Activated CD4-positive, alpha-beta T cell treated with anti-CD3 and anti-CD28 coated beads, Interleukin-2, amount 10 ng/mL, durations not matched to agents 7 days and 5 days (primary cell): ENCODE data around the gene TTC8. TPM values are rescaled to one million over a fixed set of nuclear protein-coding genes. Genes with fewer than 3 reads are reported as not detected.
"Not testable (repeated sequence)": the region's sequence is repeated elsewhere in the genome, so short reads cannot be mapped to it uniquely, and the experiment has no call there.

Experiments used
- CTCF ChIA-PET: fragments of 350-600 bp; sonication (Branson Sonifier 250); formaldehyde crosslinking; loops from one replicate; lab custom pipeline; 2021; ENCODE audit warnings: antibody characterized with exemption; lab: Charles Lee
- POLR2A ChIA-PET: fragments of 350-600 bp; sonication (Branson Sonifier 250); formaldehyde crosslinking; loops from one replicate; lab custom pipeline; 2021; ENCODE audit warnings: antibody characterized with exemption; lab: Charles Lee
- DNase-seq: peaks from one replicate; pipeline ENCODE4 v3.0.0-alpha.2; 2020
- H3K27ac Mint-ChIP-seq: one replicate; pipeline ENCODE4 v1.8.0; 2021; ENCODE audit warnings: mild to moderate bottlenecking, moderate library complexity, mixed read lengths
- H3K27me3 Mint-ChIP-seq: one replicate; pipeline ENCODE4 v1.8.0; 2021; ENCODE audit warnings: mixed read lengths
- H3K36me3 Mint-ChIP-seq: one replicate; pipeline ENCODE4 v1.8.0; 2021; ENCODE audit warnings: low read depth, mixed read lengths
- H3K4me1 Mint-ChIP-seq: one replicate; pipeline ENCODE4 v1.8.0; 2021; ENCODE audit warnings: mixed read lengths
- H3K4me3 Mint-ChIP-seq: one replicate; pipeline ENCODE4 v1.8.0; 2021; ENCODE audit warnings: mild to moderate bottlenecking, moderate library complexity, mixed read lengths
- H3K9me3 Mint-ChIP-seq: one replicate; pipeline ENCODE4 v1.8.0; 2021; ENCODE audit warnings: mixed read lengths
- total RNA-seq, 2 experiments: library from RNA; stranded (reverse); gene quantifications; one replicate each; pipeline ENCODE4 v1.2.3, GENCODE V29; 2021

The TTC8 gene
- total RNA-seq, 2 experiments from 2014 or later = 0.79 to 1.5 TPM

GRCh38 chr14:88799522-88799921 is 24.9 kb upstream of the TTC8 start:
- Mint-ChIP-seq H3K4me3 (no peak overlapping the region), H3K27me3 (peaks cover 33% of the 10 kb centered on the region), H3K9me3 (no peaks in the 10 kb centered on the region), H3K4me1 (no peaks in the 10 kb centered on the region), H3K36me3 (no peaks in the 10 kb centered on the region), H3K27ac (no peak overlapping the region)
- DNase-seq = no peak
- CTCF ChIA-PET = no interaction called here
- POLR2A ChIA-PET = no interaction called here

GRCh38 chr14:88802596-88802995 is 21.9 kb upstream of the TTC8 start:
- Mint-ChIP-seq H3K4me3 (no peak overlapping the region), H3K4me1 (no peaks in the 10 kb centered on the region), H3K27me3 (peaks cover 39% of the 10 kb centered on the region), H3K36me3 (no peaks in the 10 kb centered on the region), H3K27ac (no peak overlapping the region), H3K9me3 (no peaks in the 10 kb centered on the region)
- ChIA-PET POLR2A (no interaction called here), CTCF (no interaction called here)
- no peak for DNase-seq

- Mint-ChIP-seq H3K36me3 (no peaks in the 10 kb centered on the region), H3K4me3 (no peak overlapping the region), H3K4me1 (no peaks in the 10 kb centered on the region), H3K9me3 (no peaks in the 10 kb centered on the region), H3K27ac (no peak overlapping the region), H3K27me3 (peaks cover 28% of the 10 kb centered on the region)
- POLR2A ChIA-PET = no interaction called here
- CTCF ChIA-PET = no interaction called here
- no peak for DNase-seq
These were observed 20.4 kb upstream of the TTC8 start for GRCh38 chr14:88804035-88804434.

GRCh38 chr14:88804477-88804876 is 20.0 kb upstream of the TTC8 start:
- no peaks in the 10 kb centered on the region for H3K9me3 Mint-ChIP-seq
- H3K4me3 Mint-ChIP-seq = no peak overlapping the region
- no peak overlapping the region for H3K27ac Mint-ChIP-seq
- no peaks in the 10 kb centered on the region for H3K36me3 Mint-ChIP-seq
- DNase-seq = no peak
- ChIA-PET CTCF (no interaction called here), POLR2A (no interaction called here)
- H3K4me1 Mint-ChIP-seq = no peaks in the 10 kb centered on the region
- peaks cover 26% of the 10 kb centered on the region for H3K27me3 Mint-ChIP-seq

GRCh38 chr14:88808359-88808758 is 16.1 kb upstream of the TTC8 start:
- ChIA-PET POLR2A (no interaction called here), CTCF (no interaction called here)
- Mint-ChIP-seq H3K4me1 (no peaks in the 10 kb centered on the region), H3K27ac (no peak overlapping the region), H3K4me3 (no peak overlapping the region), H3K9me3 (no peaks in the 10 kb centered on the region), H3K27me3 (peaks cover 21% of the 10 kb centered on the region), H3K36me3 (no peaks in the 10 kb centered on the region)
- DNase-seq = no peak

GRCh38 chr14:88815980-88816379 is 8.5 kb upstream of the TTC8 start:
- CTCF ChIA-PET = interaction anchor here (0.6 kb wide), 1 partner anchor 103 kb away, joined by 4 read pairs; no protein-coding TSS in a partner anchor
- no peak for DNase-seq
- H3K36me3 Mint-ChIP-seq = no peaks in the 10 kb centered on the region
- no peak overlapping the region for H3K27ac Mint-ChIP-seq
- H3K4me3 Mint-ChIP-seq = no peak overlapping the region
- H3K27me3 Mint-ChIP-seq = peaks cover 27% of the 10 kb centered on the region
- no peaks in the 10 kb centered on the region for H3K9me3 Mint-ChIP-seq
- POLR2A ChIA-PET = interaction anchor here (0.6 kb wide), 1 partner anchor 115 kb away, joined by 4 read pairs; no protein-coding TSS in a partner anchor
- H3K4me1 Mint-ChIP-seq = no peaks in the 10 kb centered on the region

- Mint-ChIP-seq H3K4me1 (no peaks in the 10 kb centered on the region), H3K27me3 (peaks cover 26% of the 10 kb centered on the region), H3K9me3 (no peaks in the 10 kb centered on the region), H3K4me3 (no peak overlapping the region), H3K27ac (no peak overlapping the region), H3K36me3 (no peaks in the 10 kb centered on the region)
- POLR2A ChIA-PET = no interaction called here
- no peak for DNase-seq
- CTCF ChIA-PET = interaction anchor here (0.8 kb wide), 1 partner anchor 32 kb away, joined by 3 read pairs; no protein-coding TSS in a partner anchor
These were observed 6.4 kb upstream of the TTC8 start for GRCh38 chr14:88818018-88818417.

- H3K27me3 Mint-ChIP-seq = peaks cover 28% of the 10 kb centered on the region
- H3K36me3 Mint-ChIP-seq, DNase-seq, H3K27ac Mint-ChIP-seq, H3K4me3 Mint-ChIP-seq, POLR2A ChIA-PET, H3K9me3 Mint-ChIP-seq, H3K4me1 Mint-ChIP-seq: not testable (repeated sequence)
- CTCF ChIA-PET = interaction anchor here (0.8 kb wide), 1 partner anchor 10 kb away, joined by 3 read pairs; no protein-coding TSS in a partner anchor
These were observed 4.8 kb upstream of the TTC8 start for GRCh38 chr14:88819674-88820073.

GRCh38 chr14:88821378-88821777 is 3.1 kb upstream of the TTC8 start:
- peaks cover 14% of the 10 kb centered on the region for H3K4me1 Mint-ChIP-seq
- ChIA-PET CTCF (no interaction called here), POLR2A (no interaction called here)
- H3K27me3 Mint-ChIP-seq = peaks cover 26% of the 10 kb centered on the region
- H3K27ac Mint-ChIP-seq = no peak overlapping the region
- H3K9me3 Mint-ChIP-seq = no peaks in the 10 kb centered on the region
- H3K36me3 Mint-ChIP-seq = no peaks in the 10 kb centered on the region
- no peak for DNase-seq
- H3K4me3 Mint-ChIP-seq = no peak overlapping the region

- POLR2A ChIA-PET = no interaction called here
- Mint-ChIP-seq H3K27ac (no peak overlapping the region), H3K4me1 (peaks cover 14% of the 10 kb centered on the region), H3K4me3 (no peak overlapping the region), H3K27me3 (peaks cover 26% of the 10 kb centered on the region), H3K9me3 (no peaks in the 10 kb centered on the region), H3K36me3 (no peaks in the 10 kb centered on the region)
- DNase-seq = no peak
- CTCF ChIA-PET = no interaction called here
These were observed 2.6 kb upstream of the TTC8 start for GRCh38 chr14:88821888-88822287.

- no peaks in the 10 kb centered on the region for H3K9me3 Mint-ChIP-seq
- H3K27ac Mint-ChIP-seq = peak overlapping the region; percentile 98
- peaks cover 17% of the 10 kb centered on the region for H3K27me3 Mint-ChIP-seq
- H3K4me1 Mint-ChIP-seq = peaks cover 14% of the 10 kb centered on the region
- CTCF ChIA-PET = interaction anchor here (1.4 to 1.6 kb wide), 2 partner anchors 14 to 31 kb away, joined by 4 read pairs; no protein-coding TSS in a partner anchor
- no peak for DNase-seq
- POLR2A ChIA-PET = no interaction called here
- peak overlapping the region; percentile 79 for H3K4me3 Mint-ChIP-seq
- no peaks in the 10 kb centered on the region for H3K36me3 Mint-ChIP-seq
These were observed 510 bp upstream of the TTC8 start for GRCh38 chr14:88823968-88824313.

- Mint-ChIP-seq H3K27me3 (peaks cover 11% of the 10 kb centered on the region), H3K27ac (peak overlapping the region; percentile 84), H3K4me3 (peak overlapping the region; percentile 79), H3K36me3 (no peaks in the 10 kb centered on the region), H3K4me1 (peaks cover 15% of the 10 kb centered on the region), H3K9me3 (no peaks in the 10 kb centered on the region)
- DNase-seq = no peak
- POLR2A ChIA-PET = no interaction called here
- CTCF ChIA-PET = interaction anchor here (0.8 to 1.6 kb wide), 5 partner anchors 13 to 33 kb away, joined by 3 to 4 read pairs (median 4); partner anchors contain the start of gene EML5
These were observed 617 bp downstream of the TTC8 start for GRCh38 chr14:88825078-88825458.

- H3K27ac Mint-ChIP-seq = no peak overlapping the region
- ChIA-PET POLR2A (no interaction called here), CTCF (interaction anchor here (0.8 to 1.4 kb wide), 4 partner anchors 15 to 33 kb away, joined by 3 to 4 read pairs (median 4); partner anchors contain the start of gene EML5)
- peaks cover 16% of the 10 kb centered on the region for H3K4me1 Mint-ChIP-seq
- peak overlapping the region; percentile 79 for H3K4me3 Mint-ChIP-seq
- H3K27me3 Mint-ChIP-seq = peaks cover 8% of the 10 kb centered on the region
- DNase-seq = no peak
- no peaks in the 10 kb centered on the region for H3K9me3 Mint-ChIP-seq
- no peaks in the 10 kb centered on the region for H3K36me3 Mint-ChIP-seq
These were observed 1.1 kb downstream of the TTC8 start for GRCh38 chr14:88825503-88825902.

- ChIA-PET CTCF (no interaction called here), POLR2A (no interaction called here)
- Mint-ChIP-seq H3K4me3 (no peak overlapping the region), H3K4me1 (peaks cover 13% of the 10 kb centered on the region), H3K36me3 (no peaks in the 10 kb centered on the region), H3K27me3 (peaks cover 7% of the 10 kb centered on the region), H3K27ac (no peak overlapping the region), H3K9me3 (no peaks in the 10 kb centered on the region)
- no peak for DNase-seq
These were observed 4.7 kb downstream of the TTC8 start for GRCh38 chr14:88829188-88829587.
